Sigmoid colon (tissue), 4 donors: ENCODE measurements around the gene HCFC2.

Source experiments
- CTCF ChIP-seq, 4 experiments: fragments of 450-650 bp in 3 of 4; fragments of 200-600 bp in 1 of 4; IDR thresholded peaks; one replicate each; pipeline ENCODE4 v1.5.1; 2016 to 2019; ENCODE audit warnings: antibody characterized with exemption in 4 of 4, mild to moderate bottlenecking in 3 of 4, moderate library complexity in 2 of 4
- EP300 ChIP-seq, 4 donors: sonication (generic); formaldehyde crosslinking; IDR thresholded peaks; one replicate each; pipeline ENCODE4 v1.6.1; 2017; ENCODE audit warnings: antibody characterized with exemption in 4 of 4
- POLR2A ChIP-seq, 2 donors: fragments of 450-650 bp; IDR thresholded peaks; one replicate each; pipeline ENCODE4 v1.6.1; 2016; ENCODE audit warnings: antibody characterized with exemption in 2 of 2, mild to moderate bottlenecking in 2 of 2, moderate library complexity in 2 of 2

DNA sequence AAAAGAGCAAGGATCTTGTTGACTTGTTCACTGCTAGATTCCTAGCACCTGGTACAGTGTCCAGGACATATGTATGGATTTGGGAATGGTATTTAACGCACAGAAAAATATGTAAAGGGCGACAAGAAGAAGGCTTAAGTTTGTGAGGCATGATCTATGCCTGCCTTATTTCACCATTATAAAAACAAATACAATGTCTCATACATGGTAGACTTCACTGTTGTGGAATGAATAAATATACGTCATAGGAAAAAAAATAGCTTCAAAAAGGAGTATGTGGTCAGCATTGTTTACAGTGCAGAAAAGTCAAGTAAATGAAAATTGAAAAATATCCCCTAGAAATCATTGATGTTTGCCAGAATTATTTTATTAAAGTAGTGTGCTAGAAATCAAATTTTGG, 30.0 kb downstream of the HCFC2 start:
- no peak for TF ChIP-seq EP300 (IDR thresholded peaks at IDR 0.05)
- no peak for TF ChIP-seq CTCF (IDR thresholded peaks at IDR 0.05)
- no peak for TF ChIP-seq POLR2A (IDR thresholded peaks at IDR 0.05)
